MCF 10A (cell line): ENCODE results near the gene TCEAL9. TPM values are rescaled to one million over a fixed set of nuclear protein-coding genes. Genes with fewer than 3 reads are reported as not detected.

ENCODE experiments used
- BruUV-seq: library from RNA; stranded (reverse); fragments of 400-500 nt; replicated peaks from 2 replicates; lab custom pipeline; 2021; lab: Mats Ljungman, UMichigan
- CTCF ChIA-PET: fragments of 300-600 bp; sonication (Branson Sonifier 250); formaldehyde crosslinking; extraction: SDS; loops from one replicate; lab custom pipeline; 2021; ENCODE audit warnings: antibody characterized with exemption, inconsistent platforms; lab: Yijun Ruan, JAX
- POLR2A ChIA-PET: fragments of 300-600, 350-650 bp; sonication (Branson Sonifier 250); formaldehyde crosslinking; extraction: SDS; loops from one replicate; lab custom pipeline; 2020; ENCODE audit warnings: antibody characterized with exemption, inconsistent platforms; lab: Yijun Ruan, JAX
- DNase-seq: peaks from one replicate; pipeline ENCODE4 v3.0.0-alpha.2; 2018; ENCODE audit not compliant: unreplicated experiment
- H3K27ac Mint-ChIP-seq: one replicate; pipeline ENCODE4 v1.8.0; 2022; ENCODE audit warnings: mild to moderate bottlenecking, low read depth, mixed read lengths; ENCODE audit not compliant: unreplicated experiment
- H3K27me3 Mint-ChIP-seq: one replicate; pipeline ENCODE4 v1.8.0; 2022; ENCODE audit warnings: mixed read lengths; ENCODE audit not compliant: insufficient read depth, unreplicated experiment
- H3K36me3 Mint-ChIP-seq: one replicate; pipeline ENCODE4 v1.8.0; 2022; ENCODE audit warnings: mild to moderate bottlenecking, moderate library complexity, mixed read lengths; ENCODE audit not compliant: insufficient read depth, unreplicated experiment
- H3K4me1 Mint-ChIP-seq: one replicate; pipeline ENCODE4 v1.8.0; 2022; ENCODE audit warnings: mixed read lengths; ENCODE audit not compliant: insufficient read depth, unreplicated experiment
- H3K4me3 Mint-ChIP-seq: one replicate; pipeline ENCODE4 v1.8.0; 2022; ENCODE audit warnings: mild to moderate bottlenecking, moderate library complexity, mixed read lengths; ENCODE audit not compliant: unreplicated experiment
- H3K9me3 Mint-ChIP-seq: one replicate; pipeline ENCODE4 v1.8.0; 2022; ENCODE audit warnings: mixed read lengths; ENCODE audit not compliant: unreplicated experiment
- CTCF ChIP-seq: fragments of 200-600 bp; IDR thresholded peaks from one replicate; pipeline ENCODE4 v1.8.0; 2022; ENCODE audit warnings: antibody characterized with exemption, mild to moderate bottlenecking; ENCODE audit not compliant: unreplicated experiment
- intact Hi-C: fragments of 100-400 bp; cut with micrococcal nuclease; formaldehyde crosslinking; loops from 2 replicates; pipeline ENCODE4 v1.14.1; 2022
- total RNA-seq: library from RNA; stranded (reverse); gene quantifications from 2 replicates; pipeline ENCODE4 v1.2.3, GENCODE V29; 2022

TCEAL9 gene
- total RNA-seq, 1 experiment from 2014 or later, result 40.3 TPM

GRCh38 chrX:103311399-103311780, 44.9 kb upstream of the TCEAL9 start:
- Mint-ChIP-seq H3K27ac (no peak overlapping the region), H3K36me3 (no peaks in the 10 kb centered on the region), H3K27me3 (peaks cover 46% of the 10 kb centered on the region), H3K4me1 (no peaks in the 10 kb centered on the region), H3K9me3 (no peaks in the 10 kb centered on the region), H3K4me3 (no peak overlapping the region)
- no TSS peak for BruUV-seq
- no peak for DNase-seq
- ChIA-PET POLR2A (no interaction called here), CTCF (interaction anchor here (1.3 kb wide), 1 partner anchor 152 kb away, joined by 4 read pairs; no protein-coding TSS in a partner anchor)
- TF ChIP-seq CTCF, result no peak
- intact Hi-C loops, result no loop called here

DNA sequence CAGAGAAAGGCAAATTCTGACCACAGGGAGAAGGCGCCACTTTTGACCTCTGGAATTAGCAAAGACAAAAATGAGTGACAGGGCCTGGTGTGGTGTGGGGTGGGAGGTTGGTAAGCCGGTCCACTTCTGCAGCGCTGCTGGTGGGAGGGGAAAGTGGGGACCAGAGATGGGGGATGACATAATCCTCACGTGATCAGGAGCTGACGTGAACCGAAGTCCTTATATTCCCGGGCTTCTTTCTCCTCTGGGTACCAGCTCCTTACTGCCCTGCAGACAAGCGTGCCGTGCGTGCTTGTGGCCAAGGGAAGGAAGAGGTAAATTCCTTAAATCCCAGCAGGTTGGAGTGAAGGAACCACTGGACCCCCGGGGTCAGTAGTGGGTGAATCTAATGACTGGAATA, 26.3 kb upstream of the TCEAL9 start, which contains the start of gene TCEAL7:
TSS of gene TCEAL7 (plus strand) at position 249 of the 400 bp plus-strand sequence. CDS start 1,165 bp downstream, outside the sequence.
- BruUV-seq, result no TSS peak
- no peak for TF ChIP-seq CTCF
- Mint-ChIP-seq H3K27ac (no peak within 1 kb of the TSS), H3K36me3 (no peaks in the 10 kb centered on the region), H3K9me3 (no peaks in the 10 kb centered on the region), H3K4me1 (no peaks in the 10 kb centered on the region), H3K4me3 (no peak within 1 kb of the TSS), H3K27me3 (peaks cover 81% of the 10 kb centered on the region)
- intact Hi-C loops, result no loop called here
- ChIA-PET CTCF (interaction anchor here (0.6 kb wide), 1 partner anchor 1472 kb away, joined by 3 read pairs; no protein-coding TSS in a partner anchor), POLR2A (no interaction called here)
- no peak for DNase-seq

DNA sequence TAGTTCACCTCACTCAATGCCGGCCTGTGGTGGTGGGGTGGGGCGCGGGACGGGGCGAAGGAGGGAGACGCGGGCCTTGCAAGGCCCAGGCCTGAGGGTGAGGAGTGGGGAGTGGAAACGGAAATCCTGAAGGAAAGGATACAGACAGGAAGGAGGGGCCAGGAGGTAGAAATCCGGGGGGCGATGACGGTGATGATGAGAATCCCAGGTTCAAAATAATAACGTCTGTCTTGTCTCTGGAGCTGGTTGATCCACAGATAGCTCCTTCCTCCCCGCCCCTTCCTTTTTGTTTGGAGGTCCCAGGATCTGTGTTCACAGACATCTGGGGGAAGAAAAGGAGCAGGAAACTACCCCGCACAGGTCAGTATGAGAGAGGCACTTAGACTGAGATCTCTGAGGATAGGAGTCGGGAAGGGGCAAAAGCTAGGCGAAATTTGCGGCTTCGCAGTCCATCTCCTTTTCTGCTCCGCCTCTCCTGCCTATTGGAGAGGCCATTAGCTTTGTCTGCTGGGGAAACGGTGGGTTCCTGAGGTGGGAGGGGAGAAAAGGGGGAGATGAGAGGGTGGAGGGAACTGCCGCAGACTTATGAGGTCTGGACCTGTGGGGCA, 25.5 kb upstream of the TCEAL9 start:
- Mint-ChIP-seq H3K27me3 (peaks cover 83% of the 10 kb centered on the region), H3K4me3 (no peak overlapping the region), H3K9me3 (no peaks in the 10 kb centered on the region), H3K27ac (no peak overlapping the region), H3K4me1 (no peaks in the 10 kb centered on the region), H3K36me3 (no peaks in the 10 kb centered on the region)
- no peak for DNase-seq
- POLR2A ChIA-PET, result no interaction called here
- CTCF ChIA-PET, result interaction anchor here (0.6 kb wide), 1 partner anchor 1471 kb away, joined by 3 read pairs; no protein-coding TSS in a partner anchor
- intact Hi-C loops, result no loop called here
- TF ChIP-seq CTCF, result no peak
- no TSS peak for BruUV-seq

- H3K27me3 Mint-ChIP-seq, result peaks cover 75% of the 10 kb centered on the region
- no TSS peak for BruUV-seq
- no peaks in the 10 kb centered on the region for H3K36me3 Mint-ChIP-seq
- no peak for DNase-seq
- no peaks in the 10 kb centered on the region for H3K4me1 Mint-ChIP-seq
- ChIA-PET POLR2A (interaction anchor here (0.9 kb wide), 1 partner anchor 125 kb away, joined by 3 read pairs; no protein-coding TSS in a partner anchor), CTCF (interaction anchor here (0.5 to 1.5 kb wide), 4 partner anchors 19 to 149 kb away, joined by 4 to 6 read pairs (median 4); no protein-coding TSS in a partner anchor)
- TF ChIP-seq CTCF, result no peak
- intact Hi-C loops, result no loop called here
- H3K4me3 Mint-ChIP-seq, result no peak overlapping the region
- no peak overlapping the region for H3K27ac Mint-ChIP-seq
- H3K9me3 Mint-ChIP-seq, result no peaks in the 10 kb centered on the region
Observed at GRCh38 chrX:103338663-103339062, 17.6 kb upstream of the TCEAL9 start.
